ENCODE measurements around the gene CHCHD3.

CHCHD3 gene

GRCh38 chr7:133099633-133100286, 17.9 kb upstream of the CHCHD3 start:
- Mint-ChIP-seq H3K27ac (peak overlapping the region in 1 of 2 donors; percentile 43), H3K9me3 (no peaks in the 10 kb centered on the region), H3K4me3 (no peak overlapping the region), H3K27me3 (peaks cover 7% of the 10 kb centered on the region), H3K4me1 (no peaks in the 10 kb centered on the region)
- no peak for ATAC-seq
- DNase-seq, result no peak

GRCh38 chr7:133095119-133095671, 13.3 kb upstream of the CHCHD3 start:
- no peaks in the 10 kb centered on the region for H3K4me1 Mint-ChIP-seq
- H3K27me3 Mint-ChIP-seq, result peaks cover 4% of the 10 kb centered on the region
- H3K4me3 Mint-ChIP-seq, result no peak overlapping the region
- DNase-seq, result no peak
- H3K9me3 Mint-ChIP-seq, result no peaks in the 10 kb centered on the region
- no peak for ATAC-seq
- H3K27ac Mint-ChIP-seq, result no peak overlapping the region

DNA sequence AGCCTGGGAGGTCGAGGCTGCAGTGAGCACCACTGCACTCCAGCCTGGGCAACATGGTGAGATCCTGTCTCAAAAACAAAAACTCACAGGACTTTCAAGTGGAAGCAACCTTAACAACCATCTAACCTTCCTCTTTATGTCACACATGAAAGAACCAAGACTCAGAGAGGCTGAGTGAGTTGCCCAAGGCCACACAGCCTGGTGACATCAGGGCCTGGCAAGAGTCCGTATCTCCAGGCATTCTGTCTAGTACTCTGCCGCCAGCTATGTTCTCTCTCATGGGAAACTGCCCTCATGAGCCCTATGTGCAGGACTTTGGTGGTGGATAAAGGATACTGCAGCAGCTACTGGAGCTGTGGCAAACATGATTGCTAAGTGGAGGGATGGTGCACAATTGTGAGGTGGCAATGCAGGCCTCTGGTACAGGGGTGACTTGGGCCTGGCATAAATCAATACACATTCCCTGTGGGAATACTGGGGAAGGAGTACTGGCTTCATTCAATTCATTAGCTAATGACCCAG, 10.1 kb upstream of the CHCHD3 start:
- no peaks in the 10 kb centered on the region for H3K4me1 Mint-ChIP-seq
- DNase-seq (no peak), ATAC-seq (no peak)
- H3K4me3 Mint-ChIP-seq, result no peak overlapping the region
- no peak overlapping the region for H3K27ac Mint-ChIP-seq
- H3K27me3 Mint-ChIP-seq, result no peaks in the 10 kb centered on the region
- no peaks in the 10 kb centered on the region for H3K9me3 Mint-ChIP-seq

GRCh38 chr7:133082390-133082766, 488 bp upstream of the CHCHD3 start:
- H3K9me3 Mint-ChIP-seq, result no peaks in the 10 kb centered on the region
- peak; percentile 3 for ATAC-seq
- peaks cover 28% of the 10 kb centered on the region for H3K4me1 Mint-ChIP-seq
- peak overlapping the region; percentile 95 to 97 for H3K27ac Mint-ChIP-seq
- DNase-seq, result no peak
- no peaks in the 10 kb centered on the region for H3K27me3 Mint-ChIP-seq
- peak overlapping the region; percentile 90 to 97 for H3K4me3 Mint-ChIP-seq

- no peak for ATAC-seq
- Mint-ChIP-seq H3K4me1 (peaks cover 28% of the 10 kb centered on the region), H3K9me3 (no peaks in the 10 kb centered on the region), H3K4me3 (peak overlapping the region; percentile 90 to 97), H3K27ac (peak overlapping the region; percentile 95 to 97), H3K27me3 (no peaks in the 10 kb centered on the region)
- peak; percentile 1 to 12 for DNase-seq
Observed at GRCh38 chr7:133081119-133081598, 731 bp downstream of the CHCHD3 start.

GRCh38 chr7:133079296-133079695, 2.6 kb downstream of the CHCHD3 start:
- no peak overlapping the region for H3K27ac Mint-ChIP-seq
- H3K27me3 Mint-ChIP-seq, result no peaks in the 10 kb centered on the region
- peaks cover 28% of the 10 kb centered on the region for H3K4me1 Mint-ChIP-seq
- ATAC-seq (no peak), DNase-seq (no peak)
- H3K4me3 Mint-ChIP-seq, result peak overlapping the region in 1 of 2 donors; percentile 19
- no peaks in the 10 kb centered on the region for H3K9me3 Mint-ChIP-seq

DNA sequence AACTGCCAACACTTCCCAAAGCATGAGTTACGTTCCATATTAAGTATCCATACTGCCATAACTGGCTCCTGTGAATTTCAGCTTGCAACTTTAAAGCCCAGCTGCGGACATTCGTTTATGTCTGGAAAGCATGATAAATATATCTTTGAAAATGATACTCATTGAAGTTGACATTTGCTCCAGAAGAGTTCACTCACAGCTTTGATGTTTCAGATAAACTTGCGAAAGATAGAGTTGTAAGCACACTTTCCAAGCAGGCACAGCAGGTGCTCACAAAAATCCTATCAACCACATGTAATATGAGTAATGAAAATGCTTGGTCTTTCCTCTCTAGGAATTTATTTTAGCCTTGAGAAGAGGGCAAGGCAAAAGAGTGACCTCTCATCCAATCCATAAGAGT, 4.5 kb downstream of the CHCHD3 start:
- H3K9me3 Mint-ChIP-seq, result no peaks in the 10 kb centered on the region
- ATAC-seq, result no peak
- peaks cover 28% of the 10 kb centered on the region for H3K4me1 Mint-ChIP-seq
- no peak overlapping the region for H3K27ac Mint-ChIP-seq
- no peak for DNase-seq
- no peaks in the 10 kb centered on the region for H3K27me3 Mint-ChIP-seq
- H3K4me3 Mint-ChIP-seq, result no peak overlapping the region

DNA sequence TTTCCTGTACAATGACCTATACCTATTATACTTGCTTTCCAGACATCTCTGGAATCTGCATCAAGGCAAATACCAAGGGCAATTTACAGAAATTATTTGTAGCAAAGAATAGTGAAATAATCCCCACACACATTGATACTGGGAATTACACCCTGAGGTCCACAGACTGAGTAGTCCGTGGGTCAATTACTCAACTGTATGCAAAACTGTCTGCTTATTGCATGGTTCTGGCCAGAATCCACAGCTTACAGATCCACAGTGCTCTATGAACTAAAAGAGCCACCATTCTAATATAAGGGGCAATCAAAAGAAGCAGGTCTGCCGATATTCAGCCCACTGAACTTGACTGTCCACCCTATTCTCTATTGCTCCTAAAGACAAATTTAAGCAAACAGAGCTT, 5.7 kb downstream of the CHCHD3 start:
- DNase-seq (no peak), ATAC-seq (no peak)
- Mint-ChIP-seq H3K9me3 (no peaks in the 10 kb centered on the region), H3K4me3 (no peak overlapping the region), H3K27ac (no peak overlapping the region), H3K27me3 (no peaks in the 10 kb centered on the region), H3K4me1 (peaks cover 25% of the 10 kb centered on the region)

DNA sequence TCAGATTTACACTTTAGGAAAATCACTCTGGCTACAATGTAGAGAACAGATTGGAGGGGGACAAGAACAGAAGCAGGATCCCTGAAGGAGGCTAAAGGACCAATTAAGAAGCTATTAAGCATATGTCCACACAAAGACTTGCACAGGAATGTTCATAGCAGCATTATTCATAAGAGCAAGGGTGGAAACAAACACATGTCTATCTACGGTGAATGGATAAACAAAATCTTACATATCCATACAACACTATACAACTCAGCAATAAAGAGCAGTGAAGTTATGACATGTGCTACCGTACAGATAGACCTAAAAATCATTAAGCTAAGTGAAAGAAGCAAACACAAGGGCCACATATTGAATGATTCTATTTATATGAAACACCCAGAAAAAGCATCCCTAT, 10.4 kb downstream of the CHCHD3 start:
- ATAC-seq (no peak), DNase-seq (no peak)
- no peaks in the 10 kb centered on the region for H3K27me3 Mint-ChIP-seq
- H3K9me3 Mint-ChIP-seq, result no peaks in the 10 kb centered on the region
- H3K4me1 Mint-ChIP-seq, result peaks cover 8% of the 10 kb centered on the region
- no peak overlapping the region for H3K4me3 Mint-ChIP-seq
- peak overlapping the region in 1 of 2 donors; percentile 25 for H3K27ac Mint-ChIP-seq

- H3K27ac Mint-ChIP-seq, result no peak overlapping the region
- H3K9me3 Mint-ChIP-seq, result no peaks in the 10 kb centered on the region
- DNase-seq, result no peak
- ATAC-seq, result no peak
- no peak overlapping the region for H3K4me3 Mint-ChIP-seq
- no peaks in the 10 kb centered on the region for H3K27me3 Mint-ChIP-seq
- H3K4me1 Mint-ChIP-seq, result peaks cover 8% of the 10 kb centered on the region
Observed at GRCh38 chr7:133070562-133070961, 11.3 kb downstream of the CHCHD3 start.

- H3K4me3 Mint-ChIP-seq, result no peak overlapping the region
- no peaks in the 10 kb centered on the region for H3K27me3 Mint-ChIP-seq
Observed at GRCh38 chr7:133065301-133065700, 16.6 kb downstream of the CHCHD3 start.

DNA sequence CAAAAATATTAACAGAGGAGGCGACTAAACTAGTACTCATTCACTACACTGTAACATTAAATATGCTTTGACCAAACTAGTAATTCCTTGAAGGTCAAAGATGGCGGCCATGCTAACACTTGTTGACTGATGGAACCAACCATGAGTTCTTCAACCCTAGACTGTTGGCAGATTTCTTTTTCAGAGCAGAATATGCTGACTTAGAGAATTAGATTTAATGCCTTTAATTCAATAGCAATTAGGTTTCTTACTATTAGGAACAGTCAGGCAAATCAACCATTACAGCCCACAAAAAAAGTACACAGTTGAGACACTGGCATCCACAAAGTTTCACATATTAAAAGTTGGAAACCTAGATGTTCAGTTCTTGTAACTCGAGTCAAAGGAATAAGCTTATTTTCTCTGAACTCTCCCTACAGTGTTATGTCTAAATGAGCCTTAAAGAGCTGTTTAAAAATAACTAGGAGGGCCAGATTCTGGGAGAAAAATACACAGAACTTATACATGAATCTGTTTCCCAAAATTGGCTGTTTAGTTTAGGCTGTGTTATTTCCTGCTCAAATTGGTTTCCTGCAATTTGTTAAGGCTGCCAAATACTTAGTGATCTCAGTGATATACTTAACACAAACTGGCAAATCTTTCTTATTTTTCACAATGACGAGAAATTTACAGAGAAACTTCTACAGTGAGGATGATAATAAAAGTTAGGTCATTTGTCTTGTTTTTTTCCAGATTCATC, 17.6 kb downstream of the CHCHD3 start:
- Mint-ChIP-seq H3K4me3 (no peak overlapping the region), H3K27me3 (no peaks in the 10 kb centered on the region), H3K27ac (no peak overlapping the region), H3K9me3 (no peaks in the 10 kb centered on the region), H3K4me1 (peaks cover 14% of the 10 kb centered on the region)
- ATAC-seq (no peak), DNase-seq (no peak)

More at GRCh38 chr7:133065301-133065700, 16.6 kb downstream of the CHCHD3 start:
- DNase-seq, result no peak
- Mint-ChIP-seq H3K4me1 (peaks cover 8% of the 10 kb centered on the region), H3K27ac (no peak overlapping the region), H3K9me3 (no peaks in the 10 kb centered on the region)
- no peak for ATAC-seq

DNA sequence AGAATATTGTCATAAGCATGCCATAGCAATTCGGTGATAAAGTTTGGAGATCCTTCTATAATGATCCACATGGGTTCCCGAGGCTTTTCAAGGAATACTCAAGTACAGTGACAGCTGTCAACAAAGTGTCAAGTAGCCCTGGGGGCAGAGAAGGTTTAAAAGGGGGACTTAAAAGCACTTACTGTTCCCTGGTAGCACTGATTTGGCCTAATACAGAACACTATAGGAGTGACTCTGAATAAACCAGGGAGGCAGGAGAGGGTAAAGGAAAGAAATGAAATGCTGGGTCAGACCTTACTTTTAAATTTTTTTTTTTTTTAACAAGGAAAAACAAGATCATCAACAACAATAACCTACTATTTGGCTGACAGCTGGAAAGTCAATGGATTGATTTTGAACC, 20.1 kb downstream of the CHCHD3 start:
- ATAC-seq (no peak), DNase-seq (no peak)
- Mint-ChIP-seq H3K9me3 (no peaks in the 10 kb centered on the region), H3K4me3 (no peak overlapping the region), H3K27ac (no peak overlapping the region), H3K27me3 (no peaks in the 10 kb centered on the region), H3K4me1 (peaks cover 24% of the 10 kb centered on the region)

- no peak overlapping the region for H3K4me3 Mint-ChIP-seq
Observed at GRCh38 chr7:133061357-133061756, 20.5 kb downstream of the CHCHD3 start.

DNA sequence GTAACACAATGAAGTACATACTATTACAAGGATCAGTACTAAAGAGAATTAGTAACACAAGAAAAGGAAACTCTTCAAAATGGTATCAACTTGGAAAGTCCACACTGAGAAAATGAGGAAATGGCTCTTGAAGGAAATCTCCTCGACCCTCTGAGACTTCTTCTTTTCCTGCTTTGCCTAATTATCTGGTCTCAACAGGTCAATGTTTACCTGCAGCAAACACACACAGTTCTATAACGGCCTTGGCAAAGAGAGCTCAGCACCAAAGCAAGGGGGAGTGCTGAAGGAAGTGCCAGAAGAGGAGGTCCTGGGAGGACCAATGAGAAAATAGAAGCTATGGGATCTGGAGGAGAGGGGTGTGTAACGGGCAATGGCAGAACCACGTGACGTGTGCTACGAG, 21.9 kb downstream of the CHCHD3 start:
- Mint-ChIP-seq H3K4me1 (peaks cover 25% of the 10 kb centered on the region), H3K4me3 (no peak overlapping the region), H3K27me3 (no peaks in the 10 kb centered on the region), H3K27ac (no peak overlapping the region), H3K9me3 (no peaks in the 10 kb centered on the region)
- ATAC-seq (no peak), DNase-seq (no peak)

More at GRCh38 chr7:133061357-133061756, 20.5 kb downstream of the CHCHD3 start:
- DNase-seq (no peak), ATAC-seq (no peak)
- peaks cover 25% of the 10 kb centered on the region for H3K4me1 Mint-ChIP-seq
- no peaks in the 10 kb centered on the region for H3K9me3 Mint-ChIP-seq
- H3K27ac Mint-ChIP-seq, result no peak overlapping the region
- no peaks in the 10 kb centered on the region for H3K27me3 Mint-ChIP-seq

DNA sequence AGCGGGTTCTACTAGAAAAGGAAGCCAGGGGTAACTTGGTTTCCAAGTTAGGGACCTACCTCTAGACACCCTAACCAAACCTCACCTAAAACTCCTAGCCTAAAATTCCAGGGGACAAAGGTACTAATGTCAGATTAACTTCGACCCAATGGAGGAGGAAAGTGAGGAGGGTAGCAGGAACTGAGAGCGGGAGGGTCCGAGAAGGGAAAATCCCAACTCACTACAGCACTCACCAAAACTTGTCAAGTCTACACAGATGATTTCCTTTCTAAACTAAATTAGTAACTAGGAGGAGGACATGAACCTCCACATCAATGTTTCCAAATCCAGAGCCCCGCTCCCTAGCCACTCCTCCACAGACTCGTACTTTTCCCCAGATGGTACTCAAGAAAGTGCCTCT, 22.6 kb downstream of the CHCHD3 start:
- no peak overlapping the region for H3K4me3 Mint-ChIP-seq

More for the DNA sequence above, 22.6 kb downstream of the CHCHD3 start:
- DNase-seq (no peak), ATAC-seq (no peak)
- Mint-ChIP-seq H3K27me3 (no peaks in the 10 kb centered on the region), H3K9me3 (no peaks in the 10 kb centered on the region), H3K4me1 (peaks cover 25% of the 10 kb centered on the region), H3K27ac (no peak overlapping the region)

All from stimulated activated naive CD8-positive, alpha-beta T cell treated with anti-CD3 and anti-CD28 coated beads, Interleukin-15, amount 100 ng/mL, for 72 hours (primary cell).